Stomach (tissue), 4 donors: Measurements from ENCODE around the gene OBSCN.
"Not testable (repeated sequence)": the region's sequence is repeated elsewhere in the genome, so short reads cannot be mapped to it uniquely, and the experiment has no call there.

ENCODE experiments used
- POLR2A ChIP-seq, 4 donors: fragments of 450-650 bp; IDR thresholded peaks; one replicate each; pipeline ENCODE4 v1.6.1; 2016; ENCODE audit warnings: antibody characterized with exemption in 4 of 4, control low read depth in 2 of 4, mild to moderate bottlenecking in 1 of 4, moderate library complexity in 1 of 4
- POLR2AphosphoS5 ChIP-seq, 3 donors: sonication (generic); formaldehyde crosslinking; IDR thresholded peaks; one replicate each; pipeline ENCODE4 v1.6.1; 2016; ENCODE audit warnings: antibody characterized with exemption in 3 of 3

GRCh38 chr1:228221097-228221496 lies 13.3 kb downstream of the OBSCN start:
- TF ChIP-seq POLR2AphosphoS5, POLR2A (IDR thresholded peaks at IDR 0.05): not testable (repeated sequence)
